IMR-90 (cell line): ENCODE results near the gene PTPN11. TPM values are rescaled to one million over a fixed set of nuclear protein-coding genes. Genes with fewer than 3 reads are reported as not detected.

ENCODE experiments used
- ATAC-seq: fragments of 200-7000 bp; cut with Tn5 transposase; 2 replicates; pipeline ENCODE4 v1.9.1; 2020; ENCODE audit warnings: low read depth, mild to moderate bottlenecking, moderate library complexity
- BruUV-seq: library from RNA; stranded (reverse); fragments of 400-500 nt; replicated peaks from 2 replicates; lab custom pipeline; 2021; lab: Mats Ljungman, UMichigan
- CTCF ChIA-PET: fragments of 300-600 bp; formaldehyde crosslinking; extraction: SDS; loops from one replicate; lab custom pipeline; 2021; ENCODE audit warnings: antibody characterized with exemption; lab: Yijun Ruan, JAX
- POLR2A ChIA-PET: fragments of 300-600 bp; sonication (Branson Sonifier 250); formaldehyde crosslinking; loops from one replicate; lab custom pipeline; 2022; ENCODE audit warnings: antibody characterized with exemption; ENCODE audit not compliant: unreplicated experiment; lab: Charles Lee
- DNase-seq: peaks from one replicate; pipeline ENCODE4 v3.0.0; 2013
- H2AFZ ChIP-seq: replicated peaks from 2 replicates; pipeline ENCODE3; 2013; ENCODE audit warnings: low read length, mild to moderate bottlenecking; ENCODE audit not compliant: poor library complexity
- H2AK5ac ChIP-seq: 2 replicates; pipeline ENCODE4 v1.6.1; 2013; ENCODE audit warnings: low read depth, low read length, inconsistent platforms
- H2AK9ac ChIP-seq: replicated peaks from 2 replicates; pipeline ENCODE3; 2013; ENCODE audit warnings: mild to moderate bottlenecking, low read depth, low read length, moderate library complexity; ENCODE audit not compliant: poor library complexity
- H2BK120ac ChIP-seq: 2 replicates; pipeline ENCODE4 v1.6.1; 2013; ENCODE audit warnings: low read depth, low read length, inconsistent platforms
- H2BK15ac ChIP-seq: 3 replicates; pipeline ENCODE4 v1.6.1; 2013; ENCODE audit warnings: low read depth, low read length, inconsistent platforms
- H2BK20ac ChIP-seq: 2 replicates; pipeline ENCODE4 v1.6.1; 2013; ENCODE audit warnings: low read depth, mild to moderate bottlenecking, inconsistent platforms, low read length, moderate library complexity
- H2BK5ac ChIP-seq: 2 replicates; pipeline ENCODE4 v1.6.1; 2013; ENCODE audit warnings: mild to moderate bottlenecking, low read depth, low read length, inconsistent platforms; ENCODE audit not compliant: poor library complexity, severe bottlenecking
- H3K14ac ChIP-seq: replicated peaks from 2 replicates; pipeline ENCODE4 v1.6.1; 2013; ENCODE audit warnings: low read depth, low read length, inconsistent platforms
- H3K18ac ChIP-seq: 2 replicates; pipeline ENCODE4 v1.6.1; 2013; ENCODE audit warnings: low read depth, low read length, control low read depth
- H3K23ac ChIP-seq: 2 replicates; pipeline ENCODE4 v1.6.1; 2013; ENCODE audit warnings: low read depth, low read length, inconsistent platforms
- H3K27ac ChIP-seq: 2 replicates; pipeline ENCODE4 v1.5.1; 2013; ENCODE audit warnings: mild to moderate bottlenecking, control low read depth, low read length; ENCODE audit not compliant: insufficient read depth
- H3K27me3 ChIP-seq: 2 replicates; pipeline ENCODE4 v1.6.1; 2013; ENCODE audit warnings: low read length; ENCODE audit not compliant: control insufficient read depth, insufficient read depth
- H3K36me3 ChIP-seq: 2 replicates; pipeline ENCODE4 v1.6.1; 2013; ENCODE audit warnings: low read length, mixed read lengths; ENCODE audit not compliant: control insufficient read depth, insufficient read depth
- H3K4ac ChIP-seq: 2 replicates; pipeline ENCODE4 v1.6.1; 2013; ENCODE audit warnings: low read depth, low read length, inconsistent platforms
- H3K4me1 ChIP-seq: 2 replicates; pipeline ENCODE4 v1.6.1; 2013; ENCODE audit warnings: low read length, mixed read lengths; ENCODE audit not compliant: control insufficient read depth, insufficient read depth
- H3K4me2 ChIP-seq: 2 replicates; pipeline ENCODE4 v1.6.1; 2013; ENCODE audit warnings: low read depth, mild to moderate bottlenecking, control low read depth, low read length, moderate library complexity
- H3K4me3 ChIP-seq: 2 replicates; pipeline ENCODE4 v1.5.1; 2013; ENCODE audit warnings: low read depth, mild to moderate bottlenecking, control low read depth, low read length, moderate library complexity; ENCODE audit not compliant: insufficient read depth
- H3K56ac ChIP-seq: 2 replicates; pipeline ENCODE4 v1.6.1; 2013; ENCODE audit warnings: low read length, inconsistent platforms; ENCODE audit not compliant: insufficient read depth; ENCODE audit errors: extremely low read depth
- H3K79me1 ChIP-seq, 2 experiments: 2 replicates each; pipeline ENCODE4 v1.6.1; 2013; ENCODE audit warnings: low read length in 2 of 2, inconsistent platforms in 1 of 2, low read depth in 1 of 2
- H3K9ac ChIP-seq: 2 replicates; pipeline ENCODE4 v1.6.1; 2013; ENCODE audit warnings: low read depth, low read length, control low read depth
- H3K9me1 ChIP-seq: 2 replicates; pipeline ENCODE4 v1.6.1; 2013; ENCODE audit warnings: low read length, inconsistent platforms; ENCODE audit not compliant: insufficient read depth
- H3K9me3 ChIP-seq: 2 replicates; pipeline ENCODE4 v1.6.1; 2013; ENCODE audit warnings: low read length; ENCODE audit not compliant: control insufficient read depth, insufficient read depth
- H4K20me1 ChIP-seq: 2 replicates; pipeline ENCODE4 v1.6.1; 2013; ENCODE audit warnings: low read length, inconsistent platforms; ENCODE audit not compliant: insufficient read depth
- H4K5ac ChIP-seq: 2 replicates; pipeline ENCODE4 v1.6.1; 2013; ENCODE audit warnings: mild to moderate bottlenecking, low read depth, low read length, control low read depth
- H4K8ac ChIP-seq, 2 experiments: 2 replicates each; pipeline ENCODE4 v1.6.1; 2013; ENCODE audit warnings: low read depth in 2 of 2, low read length in 2 of 2, control low read depth in 1 of 2, inconsistent platforms in 1 of 2
- H4K91ac ChIP-seq: 2 replicates; pipeline ENCODE4 v1.6.1; 2013; ENCODE audit warnings: low read depth, low read length, inconsistent platforms; ENCODE audit not compliant: insufficient read depth
- BHLHE40 ChIP-seq: fragments of 150-350 bp; IDR thresholded peaks from 2 replicates; pipeline ENCODE4 v1.6.1; 2016; ENCODE audit warnings: mild to moderate bottlenecking, low read depth, low read length
- CEBPB ChIP-seq: IDR thresholded peaks from 2 replicates; pipeline ENCODE4 v1.6.1; 2012; ENCODE audit warnings: low read depth, low read length, improper control_type of control experiment
- MAZ ChIP-seq: IDR thresholded peaks from 2 replicates; pipeline ENCODE4 v1.6.1; 2012; ENCODE audit warnings: low read depth, mild to moderate bottlenecking, low read length, improper control_type of control experiment, moderate library complexity, borderline replicate concordance
- dilution Hi-C: fragments of 300-500 bp; cut with HindIII; formaldehyde crosslinking; loops from one replicate; pipeline ENCODE4 v1.14.3; 2018; ENCODE audit warnings: low sequenced_read_pairs; ENCODE audit not compliant: unreplicated experiment
- in situ Hi-C: fragments of 300-500 bp; cut with MboI; formaldehyde crosslinking; loops from 3 replicates; pipeline ENCODE4 v1.14.3; 2019; ENCODE audit warnings: low sequenced_read_pairs, inconsistent platforms, mixed read lengths
- intact Hi-C: fragments of 100-400 bp; cut with micrococcal nuclease; formaldehyde crosslinking; loops from 2 replicates; pipeline ENCODE4 v1.10.0; 2022
- polyA plus RNA-seq, 3 experiments: library from polyadenylated mRNA; depleted of rRNA; stranded (reverse); fragments of >200 nt; gene quantifications; 2 replicates each; pipeline ENCODE4 v1.2.3, GENCODE V29; 2012; ENCODE audit warnings: low replicate concordance in 1 of 3
- total RNA-seq: library from RNA; depleted of rRNA; stranded (reverse); fragments of >200 nt; gene quantifications from 2 replicates; pipeline ENCODE4 v1.2.3, GENCODE V29; 2012

PTPN11 gene
- total and polyA plus RNA-seq, 2 of the 4 experiments (the other 2 are of a cell fraction) = 52.9 to 135 TPM

DNA sequence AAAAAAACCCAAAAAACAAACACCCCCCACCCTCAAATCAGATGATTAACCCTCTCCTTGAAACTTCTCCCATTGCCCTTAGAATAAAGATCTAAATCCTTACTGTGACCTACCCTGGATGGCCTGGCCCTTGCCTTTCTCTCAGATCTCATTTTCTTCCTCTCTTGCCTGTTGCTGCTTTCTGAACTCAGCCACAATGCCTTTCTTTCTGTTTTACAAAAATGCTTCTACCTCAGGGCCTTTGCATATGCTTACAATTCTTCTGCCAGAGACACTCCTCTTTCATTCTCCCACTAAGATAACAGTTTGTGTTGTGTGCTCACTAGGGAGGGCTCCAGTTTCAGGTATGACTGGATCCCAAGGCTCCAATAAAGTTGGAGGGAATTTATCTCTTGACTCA is 108.3 kb downstream of the PTPN11 start:
- no peaks in the 10 kb centered on the region for H3K79me1 ChIP-seq
- dilution Hi-C loops (no loop called here), in situ Hi-C loops (no loop called here), intact Hi-C loops (no loop called here)
- DNase-seq (no peak), ATAC-seq (no peak)
- H3K23ac ChIP-seq = no peak overlapping the region
- H3K27ac ChIP-seq = no peak overlapping the region
- H2BK5ac ChIP-seq = no peak overlapping the region
- H2AFZ ChIP-seq = no peak overlapping the region
- H3K27me3 ChIP-seq = no peaks in the 10 kb centered on the region
- H3K4me2 ChIP-seq = no peak overlapping the region
- H2BK120ac ChIP-seq = no peak overlapping the region
- TF ChIP-seq BHLHE40 = no peak
- TF ChIP-seq CEBPB = no peak
- TF ChIP-seq MAZ = no peak
- H2BK15ac ChIP-seq = no peak overlapping the region
- no peak overlapping the region for H2AK9ac ChIP-seq
- no peaks in the 10 kb centered on the region for H3K4me1 ChIP-seq
- no peak overlapping the region for H3K4ac ChIP-seq
- H4K5ac ChIP-seq = no peak overlapping the region
- no peaks in the 10 kb centered on the region for H3K9me3 ChIP-seq
- no peak overlapping the region for H2BK20ac ChIP-seq
- H4K91ac ChIP-seq = no peak overlapping the region
- H3K9ac ChIP-seq = no peak overlapping the region
- H3K4me3 ChIP-seq = no peak overlapping the region
- no peaks in the 10 kb centered on the region for H3K36me3 ChIP-seq
- H4K8ac ChIP-seq = no peak overlapping the region
- ChIA-PET CTCF (no interaction called here), POLR2A (no interaction called here)
- no peak overlapping the region for H2AK5ac ChIP-seq
- no peak overlapping the region for H3K56ac ChIP-seq
- BruUV-seq = no TSS peak
- no peak overlapping the region for H3K14ac ChIP-seq
- no peaks in the 10 kb centered on the region for H3K9me1 ChIP-seq
- no peaks in the 10 kb centered on the region for H4K20me1 ChIP-seq
- no peak overlapping the region for H3K18ac ChIP-seq
